ENCODE results near the gene CYB561D1. TPM values are rescaled to one million over a fixed set of nuclear protein-coding genes. Genes with fewer than 3 reads are reported as not detected.

Gene CYB561D1
- total RNA-seq, 2 donors from 2014 or later: 4.8 to 6.5 TPM

- Mint-ChIP-seq H3K4me1 (peaks cover 2% of the 10 kb centered on the region), H3K36me3 (ENCODE audit: low read depth) (no peaks in the 10 kb centered on the region), H3K27ac (no peak overlapping the region), H3K9me3 (no peaks in the 10 kb centered on the region), H3K4me3 (no peak overlapping the region), H3K27me3 (ENCODE audit: insufficient read depth) (peaks cover 3% of the 10 kb centered on the region)
- H3K4me3 ChIP-seq (ENCODE audit: low read length): no peak overlapping the region
- H3K9ac ChIP-seq (ENCODE audit: extremely low read depth, low read length, poor library complexity, severe bottlenecking): no peak overlapping the region
- H3K27ac ChIP-seq (ENCODE audit: low read depth, low read length): no peak overlapping the region
- no peaks in the 10 kb centered on the region for H3K36me3 ChIP-seq (ENCODE audit: control insufficient read depth, insufficient read depth, low read length)
- peaks cover 11% of the 10 kb centered on the region for H3K27me3 ChIP-seq (ENCODE audit: control insufficient read depth, insufficient read depth, low read length, poor library complexity, severe bottlenecking)
- no peaks in the 10 kb centered on the region for H3K9me3 ChIP-seq (ENCODE audit: control insufficient read depth, low read length)
- no peak for DNase-seq
- H3K4me1 ChIP-seq (ENCODE audit: control insufficient read depth, insufficient read depth, low read length): no peaks in the 10 kb centered on the region
- 89 to 94% methylated on average over 2 to 3 of the region's 3 CpGs for WGBS, 2 experiments (ENCODE audit: insufficient coverage in 1 of 2, insufficient read length in 1 of 2)
- TF ChIP-seq CTCF (conservative IDR thresholded peaks at IDR 0.05): no peak
Observed at GRCh38 chr1:109541102-109541501, 47.2 kb downstream of the CYB561D1 start.

- H3K4me1 ChIP-seq (ENCODE audit: control insufficient read depth, insufficient read depth, low read length): peaks cover 8% of the 10 kb centered on the region
- TF ChIP-seq CTCF (conservative IDR thresholded peaks at IDR 0.05): no peak
- H3K9me3 Mint-ChIP-seq: no peaks in the 10 kb centered on the region
- H3K27me3 Mint-ChIP-seq (ENCODE audit: insufficient read depth): peaks cover 3% of the 10 kb centered on the region
- no peak for DNase-seq
- H3K9ac ChIP-seq (ENCODE audit: extremely low read depth, low read length, poor library complexity, severe bottlenecking): no peak overlapping the region
- no peaks in the 10 kb centered on the region for H3K9me3 ChIP-seq (ENCODE audit: control insufficient read depth, low read length)
- no peaks in the 10 kb centered on the region for H3K36me3 ChIP-seq (ENCODE audit: control insufficient read depth, insufficient read depth, low read length)
- 93% methylated on average over 3 to 10 of the region's 10 CpGs for WGBS, 2 experiments (ENCODE audit: insufficient coverage in 1 of 2, insufficient read length in 1 of 2)
- H3K4me3 ChIP-seq (ENCODE audit: low read length): no peak overlapping the region
- peaks cover 14% of the 10 kb centered on the region for H3K4me1 Mint-ChIP-seq
- no peak overlapping the region for H3K27ac Mint-ChIP-seq
- peaks cover 11% of the 10 kb centered on the region for H3K27me3 ChIP-seq (ENCODE audit: control insufficient read depth, insufficient read depth, low read length, poor library complexity, severe bottlenecking)
- H3K36me3 Mint-ChIP-seq (ENCODE audit: low read depth): no peaks in the 10 kb centered on the region
- H3K4me3 Mint-ChIP-seq: no peak overlapping the region
- no peak overlapping the region for H3K27ac ChIP-seq (ENCODE audit: low read depth, low read length)
Observed at GRCh38 chr1:109542657-109543056, 48.8 kb downstream of the CYB561D1 start.

GRCh38 chr1:109543283-109543987, 49.5 kb downstream of the CYB561D1 start:
- Mint-ChIP-seq H3K4me3 (no peak overlapping the region), H3K9me3 (no peaks in the 10 kb centered on the region), H3K27me3 (ENCODE audit: insufficient read depth) (peaks cover 3% of the 10 kb centered on the region), H3K27ac (no peak overlapping the region), H3K36me3 (ENCODE audit: low read depth) (no peaks in the 10 kb centered on the region), H3K4me1 (peaks cover 16% of the 10 kb centered on the region)
- WGBS, 2 experiments (ENCODE audit: insufficient coverage in 1 of 2, insufficient read length in 1 of 2): 93% methylated on average over 8 to 24 of the region's 24 CpGs
- no peak overlapping the region for H3K4me3 ChIP-seq (ENCODE audit: low read length)
- no peaks in the 10 kb centered on the region for H3K9me3 ChIP-seq (ENCODE audit: control insufficient read depth, low read length)
- H3K4me1 ChIP-seq (ENCODE audit: control insufficient read depth, insufficient read depth, low read length): peaks cover 8% of the 10 kb centered on the region
- DNase-seq: no peak
- H3K36me3 ChIP-seq (ENCODE audit: control insufficient read depth, insufficient read depth, low read length): no peaks in the 10 kb centered on the region
- H3K27ac ChIP-seq (ENCODE audit: low read depth, low read length): no peak overlapping the region
- H3K9ac ChIP-seq (ENCODE audit: extremely low read depth, low read length, poor library complexity, severe bottlenecking): no peak overlapping the region
- TF ChIP-seq CTCF (conservative IDR thresholded peaks at IDR 0.05): no peak
- H3K27me3 ChIP-seq (ENCODE audit: control insufficient read depth, insufficient read depth, low read length, poor library complexity, severe bottlenecking): peaks cover 11% of the 10 kb centered on the region
